GM12874 (cell line): Measurements from ENCODE around the gene ASL.

Experiments
- CTCF ChIP-seq: IDR thresholded peaks from 2 replicates; pipeline ENCODE4 v1.5.1; 2011; ENCODE audit warnings: low read depth, mild to moderate bottlenecking, control low read depth, low read length, moderate library complexity; ENCODE audit not compliant: insufficient read depth

Gene ASL

GRCh38 chr7:66070222-66070621 lies 5.4 kb upstream of the ASL start:
- TF ChIP-seq CTCF: no peak

DNA sequence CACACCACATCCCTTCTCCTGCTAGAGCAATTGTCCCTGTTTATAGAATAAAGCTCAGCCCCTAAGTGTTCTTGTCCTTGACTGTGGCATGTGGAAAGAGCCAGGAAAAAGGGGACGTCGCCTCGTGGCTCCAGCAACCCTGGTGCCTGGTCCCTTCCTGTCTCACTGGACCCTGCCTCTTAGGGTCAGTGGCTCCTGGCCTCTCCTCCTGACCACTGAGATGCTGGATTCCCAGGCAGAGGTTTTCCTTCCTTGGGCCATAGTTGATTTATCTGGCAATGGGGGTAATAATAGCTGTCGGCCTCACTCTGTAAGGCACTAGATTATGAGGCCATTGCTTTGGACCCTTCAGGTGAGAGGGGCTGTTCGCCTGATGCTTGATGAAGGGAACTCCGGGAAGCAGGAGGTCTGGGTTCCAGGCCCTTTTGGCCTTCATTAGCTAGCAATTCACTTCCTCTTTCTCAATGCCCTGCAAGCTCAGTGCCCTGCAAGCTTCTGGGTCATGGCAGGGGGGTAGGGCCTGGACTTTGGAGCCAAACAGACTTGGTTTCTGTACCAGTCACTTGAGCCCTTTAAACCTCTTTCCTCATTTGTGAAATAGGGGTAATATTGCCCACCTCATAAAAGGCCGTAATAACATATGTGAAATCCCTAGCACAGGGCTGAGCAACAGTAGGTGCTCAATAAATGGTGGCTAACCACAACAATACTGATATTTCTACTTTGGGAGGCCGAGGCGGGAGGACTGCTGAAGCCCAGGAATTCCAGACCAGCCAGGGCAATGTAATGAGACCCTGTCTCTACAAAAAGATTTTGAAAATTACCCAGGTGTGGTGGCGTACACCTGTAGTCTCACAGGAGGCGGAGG lies 1.1 kb downstream of the ASL start:
- TF ChIP-seq CTCF: no peak

GRCh38 chr7:66078067-66078466 lies 2.4 kb downstream of the ASL start:
- no peak for TF ChIP-seq CTCF

DNA sequence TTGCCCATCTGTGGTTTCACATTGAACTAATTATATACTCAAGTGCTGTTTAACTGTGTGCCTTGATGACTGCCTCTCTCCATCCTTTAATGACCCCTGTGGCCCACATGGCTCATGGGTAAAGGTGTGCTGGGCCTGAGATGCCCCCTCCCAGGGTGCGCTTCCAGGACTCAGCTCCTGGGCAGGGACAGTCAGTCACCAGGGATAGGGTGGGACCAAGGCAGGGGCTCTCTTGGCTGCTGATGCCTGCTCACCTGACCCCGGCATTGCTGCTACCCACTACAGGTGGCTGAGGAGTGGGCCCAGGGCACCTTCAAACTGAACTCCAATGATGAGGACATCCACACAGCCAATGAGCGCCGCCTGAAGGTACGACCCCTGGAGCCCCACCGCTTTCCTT lies 6.5 kb downstream of the ASL start:
- TF ChIP-seq CTCF: no peak

GRCh38 chr7:66082886-66083415 lies 7.3 kb downstream of the ASL start:
- no peak for TF ChIP-seq CTCF

DNA sequence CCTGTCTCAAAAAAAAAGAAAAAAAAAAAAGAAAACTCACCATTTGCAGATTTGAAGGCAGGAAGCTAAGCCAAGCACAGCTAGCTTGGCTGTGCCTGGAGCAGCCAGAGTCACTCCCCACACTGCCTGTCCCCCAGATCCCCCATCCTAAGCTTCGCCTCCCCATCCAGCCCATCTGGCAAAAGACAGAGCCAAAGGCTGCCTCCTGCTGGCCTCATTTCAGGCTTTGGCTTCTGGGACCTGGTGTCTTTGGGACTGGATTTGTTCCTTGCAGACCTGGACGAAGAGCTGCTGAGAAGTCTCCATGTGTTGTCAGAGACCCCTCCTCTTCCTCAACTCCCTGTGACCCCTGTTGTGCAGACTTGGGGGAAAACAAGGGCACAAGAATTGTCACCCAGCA lies 8.1 kb downstream of the ASL start:
- 0 out of 2 replicates have a peak, but pooled peaks have one; percentile 2 for TF ChIP-seq CTCF

- no peak for TF ChIP-seq CTCF
Measured at GRCh38 chr7:66088861-66089838, 13.5 kb downstream of the ASL start.
